Endothelial cell of umbilical vein (primary cell): Measurements from ENCODE around the gene PCDHB16. TPM values are rescaled to one million over a fixed set of nuclear protein-coding genes. Genes with fewer than 3 reads are reported as not detected.

Source experiments
- BruUV-seq: library from RNA; stranded (reverse); fragments of 400-500 nt; replicated peaks from 2 replicates; lab custom pipeline; 2021; lab: Mats Ljungman, UMichigan
- CTCF ChIA-PET: fragments of 300-600, 350-600 bp; sonication (Branson Sonifier 250); formaldehyde crosslinking; loops from one replicate; lab custom pipeline; 2021; ENCODE audit warnings: antibody characterized with exemption, inconsistent platforms; lab: Charles Lee
- POLR2A ChIA-PET: fragments of 300-600, 350-600 bp; sonication (Branson Sonifier 250); formaldehyde crosslinking; loops from one replicate; lab custom pipeline; 2021; ENCODE audit warnings: antibody characterized with exemption, inconsistent platforms; lab: Charles Lee
- DNase-seq: peaks from one replicate; pipeline ENCODE4 v3.0.0-alpha.2; 2011; ENCODE audit warnings: low read depth, low spot score
- FAIRE-seq: peaks from 2 replicates; lab custom pipeline; 2011; peaks lifted over from hg19 to GRCh38; lab: Jason Lieb, UNC
- H2AFZ ChIP-seq: 2 replicates; pipeline ENCODE4 v1.6.0; 2012; ENCODE audit warnings: low read depth, low read length, control low read depth, inconsistent platforms
- H3K27ac ChIP-seq: 2 replicates; pipeline ENCODE4 v1.5.1; 2011; ENCODE audit warnings: low read depth, mild to moderate bottlenecking, control low read depth, low read length, moderate library complexity; ENCODE audit not compliant: insufficient read depth
- H3K27me3 ChIP-seq, 2 experiments: 2 replicates each; pipeline versions ENCODE4 v1.6.0 to v1.6.1; 2011; ENCODE audit warnings: low read length in 2 of 2, mixed read lengths in 1 of 2; ENCODE audit not compliant: control insufficient read depth in 2 of 2, insufficient read depth in 2 of 2
- H3K36me3 ChIP-seq, 2 experiments: 2 replicates in 1 of 2; 3 replicates in 1 of 2; pipeline ENCODE4 v1.5.1; 2011; ENCODE audit warnings: low read length in 2 of 2, mild to moderate bottlenecking in 1 of 2, moderate library complexity in 1 of 2; ENCODE audit not compliant: control insufficient read depth in 2 of 2, insufficient read depth in 2 of 2; ENCODE audit errors: extremely low read depth in 1 of 2
- H3K4me1 ChIP-seq: 3 replicates; pipeline ENCODE4 v1.5.1; 2011; ENCODE audit warnings: mild to moderate bottlenecking, low read length; ENCODE audit not compliant: control insufficient read depth, insufficient read depth; ENCODE audit errors: extremely low read depth
- H3K4me2 ChIP-seq: 2 replicates; pipeline ENCODE4 v1.6.1; 2011; ENCODE audit warnings: low read length, control low read depth, mixed read lengths; ENCODE audit not compliant: insufficient read depth
- H3K4me3 ChIP-seq, 3 experiments: fragments of 200-600 bp in 1 of 3; sonication (generic), shearing (Covaris generic) in 1 of 3; replicated peaks in 1 of 3; 2 replicates each; pipeline ENCODE4 v1.5.1; 2011 to 2016; ENCODE audit warnings: control low read depth in 3 of 3, low read length in 3 of 3, mild to moderate bottlenecking in 2 of 3, inconsistent platforms in 1 of 3, low read depth in 1 of 3, moderate library complexity in 1 of 3; ENCODE audit not compliant: insufficient read depth in 1 of 3
- H3K79me2 ChIP-seq: 2 replicates; pipeline ENCODE4 v1.6.0; 2012; ENCODE audit warnings: low read length, inconsistent platforms; ENCODE audit not compliant: control insufficient read depth, insufficient read depth
- H3K9ac ChIP-seq: replicated peaks from 2 replicates; pipeline ENCODE3; 2011; ENCODE audit warnings: low read length, control low read depth; ENCODE audit not compliant: insufficient read depth; ENCODE audit errors: extremely low read depth
- H3K9me1 ChIP-seq: replicated peaks from 3 replicates; pipeline ENCODE4 v1.6.0; 2011; ENCODE audit warnings: mild to moderate bottlenecking, low read length; ENCODE audit not compliant: control insufficient read depth, insufficient read depth; ENCODE audit errors: extremely low read depth
- H3K9me3 ChIP-seq: replicated peaks from 2 replicates; pipeline ENCODE4 v1.5.1; 2012; ENCODE audit warnings: low read length, inconsistent platforms; ENCODE audit not compliant: control insufficient read depth, insufficient read depth
- H4K20me1 ChIP-seq: replicated peaks from 2 replicates; pipeline ENCODE3; 2011; ENCODE audit warnings: mild to moderate bottlenecking, low read length; ENCODE audit not compliant: control insufficient read depth, insufficient read depth; ENCODE audit errors: extremely low read depth
- FOS ChIP-seq: IDR thresholded peaks from 2 replicates; pipeline ENCODE4 v1.6.1; 2011; ENCODE audit warnings: mild to moderate bottlenecking, low read length, moderate library complexity, borderline replicate concordance; ENCODE audit not compliant: insufficient read depth
- GATA2 ChIP-seq: IDR thresholded peaks from 2 replicates; pipeline ENCODE4 v1.7.0; 2011; ENCODE audit warnings: low read depth, mild to moderate bottlenecking, moderate library complexity, mixed read lengths, low read length; ENCODE audit not compliant: insufficient read length, insufficient read depth
- MYC ChIP-seq: IDR thresholded peaks from one replicate; pipeline ENCODE4 v1.6.1; 2011; ENCODE audit warnings: mild to moderate bottlenecking, low read depth, low read length
- POLR2A ChIP-seq: IDR thresholded peaks from 2 replicates; pipeline ENCODE4 v1.6.1; 2012; ENCODE audit warnings: low read depth, mild to moderate bottlenecking, control low read depth, low read length
- dilution Hi-C: fragments of 300-500 bp; cut with MboI; formaldehyde crosslinking; loops from one replicate; pipeline ENCODE4 v1.15.0; 2019; ENCODE audit warnings: low sequenced_read_pairs; ENCODE audit not compliant: extremely low pct_ligation_motif_present
- intact Hi-C: fragments of 100-400 bp; cut with micrococcal nuclease; formaldehyde crosslinking; loops from one replicate; pipeline ENCODE4 v1.10.0; 2022
- polyA plus RNA-seq, 4 experiments: library from polyadenylated mRNA; depleted of rRNA in 3 of 4; stranded (reverse) in 3 of 4; unstranded in 1 of 4; fragments of >200 nt; gene quantifications; 2 replicates each; pipeline versions ENCODE4 v1.2.1 to v1.2.3, GENCODE V29; 2011 to 2012; ENCODE audit warnings: missing spikeins in 1 of 4
- total RNA-seq: library from RNA; stranded (reverse); gene quantifications from 2 replicates; pipeline ENCODE4 v1.2.3, GENCODE V29; 2021
- TF ChIP-seq, protein P1 (sequence below), 2 donors: IDR thresholded peaks; 1 replicate in 1 of 2; 2 replicates in 1 of 2; pipeline ENCODE4 v1.5.1; 2011; ENCODE audit warnings: low read length in 2 of 2, mild to moderate bottlenecking in 2 of 2, moderate library complexity in 2 of 2, control low read depth in 1 of 2, inconsistent platforms in 1 of 2, low read depth in 1 of 2; ENCODE audit not compliant: insufficient read depth in 1 of 2; ENCODE audit errors: extremely low read depth in 1 of 2

Gene PCDHB16
- total and polyA plus RNA-seq, 2 donors (not counting 3 experiments of a cell fraction or from before 2014, with no cell fraction given), result 0.18 to 0.22 TPM

DNA sequence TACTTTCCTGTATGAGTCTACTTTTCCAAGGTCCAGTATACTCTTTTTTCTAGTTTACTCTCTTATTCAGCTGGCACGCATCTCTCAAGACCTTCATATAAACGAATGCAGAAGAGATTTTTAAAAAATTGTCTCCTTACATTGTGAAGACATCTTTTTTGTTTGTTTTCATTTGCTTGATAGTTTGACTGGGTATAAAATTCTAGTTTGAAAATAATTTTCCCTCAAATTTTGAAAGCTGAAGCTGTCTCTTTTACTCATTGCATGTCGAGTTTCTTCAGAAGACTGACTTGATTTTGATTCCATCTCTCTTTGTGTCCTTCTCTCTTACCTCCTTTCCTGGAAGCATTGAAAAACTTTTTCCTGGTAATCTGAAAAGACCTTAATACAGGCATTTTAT lies 14.2 kb downstream of the PCDHB16 start:
- Histone ChIP-seq H3K9me1 (no peaks in the 10 kb centered on the region), H3K4me1 (no peaks in the 10 kb centered on the region), H3K4me3 (no peak overlapping the region), H3K36me3 (no peaks in the 10 kb centered on the region), H3K4me2 (no peak overlapping the region), H3K27ac (no peak overlapping the region), H4K20me1 (no peaks in the 10 kb centered on the region), H3K9ac (no peak overlapping the region), H3K79me2 (no peaks in the 10 kb centered on the region), H3K27me3 (no peaks in the 10 kb centered on the region), H2AFZ (no peak overlapping the region), H3K9me3 (no peaks in the 10 kb centered on the region)
- dilution Hi-C loops, result no loop called here
- intact Hi-C loops, result no loop called here
- FAIRE-seq (peak; percentile 18), DNase-seq (no peak)
- ChIA-PET POLR2A (no interaction called here), CTCF (interaction anchor here (2.2 kb wide), 1 partner anchor 368 kb away, joined by 7 read pairs; no protein-coding TSS in a partner anchor)
- BruUV-seq, result no TSS peak
- TF ChIP-seq FOS (no peak), MYC (no peak), GATA2 (no peak), POLR2A (no peak)
- TF ChIP-seq, protein P1, sequence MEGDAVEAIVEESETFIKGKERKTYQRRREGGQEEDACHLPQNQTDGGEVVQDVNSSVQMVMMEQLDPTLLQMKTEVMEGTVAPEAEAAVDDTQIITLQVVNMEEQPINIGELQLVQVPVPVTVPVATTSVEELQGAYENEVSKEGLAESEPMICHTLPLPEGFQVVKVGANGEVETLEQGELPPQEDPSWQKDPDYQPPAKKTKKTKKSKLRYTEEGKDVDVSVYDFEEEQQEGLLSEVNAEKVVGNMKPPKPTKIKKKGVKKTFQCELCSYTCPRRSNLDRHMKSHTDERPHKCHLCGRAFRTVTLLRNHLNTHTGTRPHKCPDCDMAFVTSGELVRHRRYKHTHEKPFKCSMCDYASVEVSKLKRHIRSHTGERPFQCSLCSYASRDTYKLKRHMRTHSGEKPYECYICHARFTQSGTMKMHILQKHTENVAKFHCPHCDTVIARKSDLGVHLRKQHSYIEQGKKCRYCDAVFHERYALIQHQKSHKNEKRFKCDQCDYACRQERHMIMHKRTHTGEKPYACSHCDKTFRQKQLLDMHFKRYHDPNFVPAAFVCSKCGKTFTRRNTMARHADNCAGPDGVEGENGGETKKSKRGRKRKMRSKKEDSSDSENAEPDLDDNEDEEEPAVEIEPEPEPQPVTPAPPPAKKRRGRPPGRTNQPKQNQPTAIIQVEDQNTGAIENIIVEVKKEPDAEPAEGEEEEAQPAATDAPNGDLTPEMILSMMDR (IDR thresholded peaks at IDR 0.05; ENCODE audit: extremely low read depth in 1 of 2, insufficient read depth in 1 of 2, low read depth in 1 of 2, low read length in 2 of 2), result no peak
